WTC11 (cell line): ENCODE data around the gene GIMD1. TPM values are rescaled to one million over a fixed set of nuclear protein-coding genes. Genes with fewer than 3 reads are reported as not detected.

Source experiments
- ATAC-seq: fragments of 200-7000 bp; cut with Tn5 transposase; 2 replicates; pipeline ENCODE4 v1.10.0; 2021; ENCODE audit warnings: mild to moderate bottlenecking, moderate library complexity
- CTCF ChIA-PET: fragments of 300-600 bp; sonication (Branson Sonifier 250); formaldehyde crosslinking; loops from one replicate; lab custom pipeline; 2021; ENCODE audit warnings: antibody characterized with exemption; lab: Charles Lee
- POLR2A ChIA-PET: fragments of 350-600 bp; sonication (Branson Sonifier 250); formaldehyde crosslinking; loops from one replicate; lab custom pipeline; 2021; ENCODE audit warnings: antibody characterized with exemption; lab: Charles Lee
- DNase-seq: peaks from one replicate; pipeline ENCODE4 v3.0.0; 2021; ENCODE audit warnings: low spot score
- H3K27ac Mint-ChIP-seq: 2 replicates; pipeline ENCODE4 v1.8.0; 2021; ENCODE audit warnings: mixed read lengths
- H3K27me3 Mint-ChIP-seq: 2 replicates; pipeline ENCODE4 v1.8.0; 2021; ENCODE audit warnings: low read depth, mild to moderate bottlenecking, moderate library complexity, mixed read lengths
- H3K36me3 Mint-ChIP-seq: 2 replicates; pipeline ENCODE4 v1.8.0; 2021; ENCODE audit warnings: mixed read lengths
- H3K4me1 Mint-ChIP-seq: 2 replicates; pipeline ENCODE4 v1.8.0; 2022; ENCODE audit warnings: mixed read lengths
- H3K4me3 Mint-ChIP-seq: 2 replicates; pipeline ENCODE4 v1.8.0; 2021; ENCODE audit warnings: mild to moderate bottlenecking, moderate library complexity, mixed read lengths
- H3K9me3 Mint-ChIP-seq: 2 replicates; pipeline ENCODE4 v1.8.0; 2021; ENCODE audit warnings: mixed read lengths
- CBFB ChIP-seq: sonication (generic); formaldehyde crosslinking; IDR thresholded peaks from 2 replicates; pipeline ENCODE4 v1.8.1; 2022; ENCODE audit warnings: mild to moderate bottlenecking, low read depth, missing genetic modification reagents
- GABPB1 ChIP-seq: sonication (generic); formaldehyde crosslinking; IDR thresholded peaks from 2 replicates; pipeline ENCODE4 v1.8.1; 2023; ENCODE audit warnings: mild to moderate bottlenecking, missing genetic modification reagents
- HMGA2 ChIP-seq: fragments of 250-450 bp; sonication (Bioruptor Pico); IDR thresholded peaks from 2 replicates; pipeline ENCODE4 v1.4.0; 2021; ENCODE audit warnings: mild to moderate bottlenecking, moderate library complexity
- MYBL2 ChIP-seq: sonication (generic); formaldehyde crosslinking; IDR thresholded peaks from 2 replicates; pipeline ENCODE4 v1.8.1; 2023; ENCODE audit warnings: mild to moderate bottlenecking, moderate library complexity, missing genetic modification reagents
- NR1H2 ChIP-seq: sonication (generic); formaldehyde crosslinking; IDR thresholded peaks from 2 replicates; pipeline ENCODE4 v1.9.0; 2021; ENCODE audit warnings: mild to moderate bottlenecking, moderate library complexity, missing genetic modification reagents
- SMAD4 ChIP-seq: sonication (generic); formaldehyde crosslinking; IDR thresholded peaks from 2 replicates; pipeline ENCODE4 v1.8.0; 2022; ENCODE audit warnings: mild to moderate bottlenecking, missing genetic modification reagents
- SP1 ChIP-seq: sonication (generic); formaldehyde crosslinking; conservative IDR thresholded peaks from 2 replicates; pipeline ENCODE4 v1.8.1; 2022; ENCODE audit warnings: missing genetic modification reagents
- ZNF671 ChIP-seq: fragments of 250-450 bp; sonication (Bioruptor Pico); IDR thresholded peaks from 2 replicates; pipeline ENCODE4 v1.8.0; 2021; ENCODE audit warnings: mild to moderate bottlenecking
- total RNA-seq: library from RNA; stranded (reverse); gene quantifications from 3 replicates; pipeline ENCODE4 v1.2.3, GENCODE V29; 2021
- TF ChIP-seq, protein P1 (sequence below): sonication (generic); formaldehyde crosslinking; IDR thresholded peaks from 2 replicates; pipeline ENCODE4 v1.8.1; 2022; ENCODE audit warnings: missing genetic modification reagents, borderline replicate concordance
- TF ChIP-seq, protein P2 (sequence below): sonication (generic); formaldehyde crosslinking; IDR thresholded peaks from 2 replicates; pipeline ENCODE4 v1.8.1; 2023; ENCODE audit warnings: mild to moderate bottlenecking, moderate library complexity, missing genetic modification reagents
- TF ChIP-seq, protein P3 (sequence below): sonication (generic); formaldehyde crosslinking; IDR thresholded peaks from 2 replicates; pipeline ENCODE4 v1.8.0; 2023; ENCODE audit warnings: missing genetic modification reagents, mild to moderate bottlenecking, borderline replicate concordance
- TF ChIP-seq, protein P4 (sequence below): sonication (generic); formaldehyde crosslinking; IDR thresholded peaks from 2 replicates; pipeline ENCODE4 v1.8.1; 2022; ENCODE audit warnings: mild to moderate bottlenecking, moderate library complexity, missing genetic modification reagents
- TF ChIP-seq, protein P5 (sequence below): fragments of 250-450 bp; sonication (Bioruptor Pico); IDR thresholded peaks from 2 replicates; pipeline ENCODE4 v1.8.0; 2021; ENCODE audit warnings: mild to moderate bottlenecking
- TF ChIP-seq, protein P6 (sequence below): fragments of 250-450 bp; sonication (Bioruptor Pico); IDR thresholded peaks from 2 replicates; pipeline ENCODE4 v2.1.2; 2022; ENCODE audit warnings: mild to moderate bottlenecking, moderate library complexity

The GIMD1 gene
- total RNA-seq, 1 experiment from 2014 or later, result not detected

DNA sequence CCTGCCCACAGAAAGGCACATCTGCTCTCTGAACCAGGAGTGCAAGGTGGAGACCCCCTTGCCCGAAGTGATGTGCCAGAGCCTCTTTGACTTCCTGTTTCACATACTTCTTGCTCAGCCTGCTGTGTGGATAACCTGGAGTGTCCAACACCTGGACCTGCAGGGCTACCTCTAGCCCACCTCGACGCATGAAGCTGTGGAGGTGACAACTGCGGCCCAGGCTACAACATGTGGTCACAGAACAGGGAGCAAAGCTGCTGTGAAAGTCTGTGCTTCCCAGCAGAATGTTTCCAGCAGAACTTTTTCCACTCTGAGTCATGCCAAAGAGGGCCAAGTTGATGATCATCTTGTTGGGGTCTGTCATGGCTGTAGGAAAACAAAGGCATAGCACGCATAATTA, 1.5 kb downstream of the GIMD1 start:
- ChIA-PET POLR2A (no interaction called here), CTCF (no interaction called here)
- Mint-ChIP-seq H3K27me3 (no peaks in the 10 kb centered on the region), H3K4me1 (peaks cover 12% of the 10 kb centered on the region), H3K9me3 (no peaks in the 10 kb centered on the region), H3K4me3 (no peak overlapping the region), H3K36me3 (no peaks in the 10 kb centered on the region), H3K27ac (no peak overlapping the region)
- TF ChIP-seq SP1 (CRISPR knock-in tag), result no peak
- TF ChIP-seq HMGA2, result 0 out of 2 replicates have a peak, but pooled peaks have one; percentile 0
- DNase-seq (no peak), ATAC-seq (no peak)

DNA sequence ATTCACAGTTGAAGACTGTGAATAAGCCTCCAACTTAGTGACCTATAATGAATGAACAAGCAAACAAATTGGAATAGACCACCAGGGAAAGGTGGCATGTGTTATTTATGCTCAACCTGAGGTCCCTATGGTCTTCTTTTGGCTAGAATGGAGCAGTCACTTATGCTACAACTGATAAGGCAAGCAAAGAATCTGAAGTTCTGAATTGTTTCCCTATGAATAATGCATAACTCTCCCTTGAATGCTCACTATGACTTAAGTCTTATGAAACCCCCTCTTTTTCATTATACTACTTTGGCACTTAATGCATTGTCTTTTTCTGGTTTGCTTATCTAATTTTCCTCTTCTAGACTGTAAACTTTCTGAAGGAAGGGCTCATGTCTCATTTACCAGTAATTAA, 2.6 kb downstream of the GIMD1 start:
- Mint-ChIP-seq H3K36me3 (no peaks in the 10 kb centered on the region), H3K9me3 (no peaks in the 10 kb centered on the region), H3K4me3 (no peak overlapping the region), H3K4me1 (peaks cover 12% of the 10 kb centered on the region), H3K27ac (no peak overlapping the region), H3K27me3 (no peaks in the 10 kb centered on the region)
- TF ChIP-seq, protein P1, sequence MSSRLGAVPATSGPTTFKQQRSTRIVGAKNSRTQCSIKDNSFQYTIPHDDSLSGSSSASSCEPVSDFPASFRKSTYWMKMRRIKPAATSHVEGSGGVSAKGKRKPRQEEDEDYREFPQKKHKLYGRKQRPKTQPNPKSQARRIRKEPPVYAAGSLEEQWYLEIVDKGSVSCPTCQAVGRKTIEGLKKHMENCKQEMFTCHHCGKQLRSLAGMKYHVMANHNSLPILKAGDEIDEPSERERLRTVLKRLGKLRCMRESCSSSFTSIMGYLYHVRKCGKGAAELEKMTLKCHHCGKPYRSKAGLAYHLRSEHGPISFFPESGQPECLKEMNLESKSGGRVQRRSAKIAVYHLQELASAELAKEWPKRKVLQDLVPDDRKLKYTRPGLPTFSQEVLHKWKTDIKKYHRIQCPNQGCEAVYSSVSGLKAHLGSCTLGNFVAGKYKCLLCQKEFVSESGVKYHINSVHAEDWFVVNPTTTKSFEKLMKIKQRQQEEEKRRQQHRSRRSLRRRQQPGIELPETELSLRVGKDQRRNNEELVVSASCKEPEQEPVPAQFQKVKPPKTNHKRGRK (CRISPR knock-in tag), result no peak
- ATAC-seq, result no peak
- ChIA-PET POLR2A (no interaction called here), CTCF (no interaction called here)
- DNase-seq, result no peak

DNA sequence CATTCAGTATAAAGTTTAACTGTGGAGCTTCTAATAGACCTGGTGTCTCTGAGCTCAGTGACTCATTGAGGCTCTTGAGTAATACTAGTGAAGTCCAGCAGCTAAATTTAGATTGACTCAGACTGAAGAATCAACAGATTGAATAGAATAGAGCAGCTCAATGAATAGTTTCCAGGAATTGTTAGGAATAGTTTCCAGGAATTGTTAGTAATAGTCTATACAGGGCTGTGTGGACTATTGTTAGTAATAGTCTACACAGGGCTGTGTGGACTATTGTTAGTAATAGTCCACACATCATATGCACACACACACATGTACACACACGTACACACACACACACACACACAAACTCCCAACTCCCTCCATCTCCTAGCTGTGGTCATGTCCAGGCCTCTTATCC, 3.0 kb downstream of the GIMD1 start:
- ChIA-PET CTCF (no interaction called here), POLR2A (no interaction called here)
- no peak overlapping the region for H3K27ac Mint-ChIP-seq
- H3K36me3 Mint-ChIP-seq, result no peaks in the 10 kb centered on the region
- no peak for TF ChIP-seq CBFB (CRISPR knock-in tag)
- TF ChIP-seq, protein P2, sequence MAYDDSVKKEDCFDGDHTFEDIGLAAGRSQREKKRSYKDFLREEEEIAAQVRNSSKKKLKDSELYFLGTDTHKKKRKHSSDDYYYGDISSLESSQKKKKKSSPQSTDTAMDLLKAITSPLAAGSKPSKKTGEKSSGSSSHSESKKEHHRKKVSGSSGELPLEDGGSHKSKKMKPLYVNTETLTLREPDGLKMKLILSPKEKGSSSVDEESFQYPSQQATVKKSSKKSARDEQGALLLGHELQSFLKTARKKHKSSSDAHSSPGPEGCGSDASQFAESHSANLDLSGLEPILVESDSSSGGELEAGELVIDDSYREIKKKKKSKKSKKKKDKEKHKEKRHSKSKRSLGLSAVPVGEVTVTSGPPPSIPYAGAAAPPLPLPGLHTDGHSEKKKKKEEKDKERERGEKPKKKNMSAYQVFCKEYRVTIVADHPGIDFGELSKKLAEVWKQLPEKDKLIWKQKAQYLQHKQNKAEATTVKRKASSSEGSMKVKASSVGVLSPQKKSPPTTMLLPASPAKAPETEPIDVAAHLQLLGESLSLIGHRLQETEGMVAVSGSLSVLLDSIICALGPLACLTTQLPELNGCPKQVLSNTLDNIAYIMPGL (CRISPR knock-in tag), result no peak
- no peak for TF ChIP-seq SMAD4 (CRISPR knock-in tag)
- TF ChIP-seq, protein P3, sequence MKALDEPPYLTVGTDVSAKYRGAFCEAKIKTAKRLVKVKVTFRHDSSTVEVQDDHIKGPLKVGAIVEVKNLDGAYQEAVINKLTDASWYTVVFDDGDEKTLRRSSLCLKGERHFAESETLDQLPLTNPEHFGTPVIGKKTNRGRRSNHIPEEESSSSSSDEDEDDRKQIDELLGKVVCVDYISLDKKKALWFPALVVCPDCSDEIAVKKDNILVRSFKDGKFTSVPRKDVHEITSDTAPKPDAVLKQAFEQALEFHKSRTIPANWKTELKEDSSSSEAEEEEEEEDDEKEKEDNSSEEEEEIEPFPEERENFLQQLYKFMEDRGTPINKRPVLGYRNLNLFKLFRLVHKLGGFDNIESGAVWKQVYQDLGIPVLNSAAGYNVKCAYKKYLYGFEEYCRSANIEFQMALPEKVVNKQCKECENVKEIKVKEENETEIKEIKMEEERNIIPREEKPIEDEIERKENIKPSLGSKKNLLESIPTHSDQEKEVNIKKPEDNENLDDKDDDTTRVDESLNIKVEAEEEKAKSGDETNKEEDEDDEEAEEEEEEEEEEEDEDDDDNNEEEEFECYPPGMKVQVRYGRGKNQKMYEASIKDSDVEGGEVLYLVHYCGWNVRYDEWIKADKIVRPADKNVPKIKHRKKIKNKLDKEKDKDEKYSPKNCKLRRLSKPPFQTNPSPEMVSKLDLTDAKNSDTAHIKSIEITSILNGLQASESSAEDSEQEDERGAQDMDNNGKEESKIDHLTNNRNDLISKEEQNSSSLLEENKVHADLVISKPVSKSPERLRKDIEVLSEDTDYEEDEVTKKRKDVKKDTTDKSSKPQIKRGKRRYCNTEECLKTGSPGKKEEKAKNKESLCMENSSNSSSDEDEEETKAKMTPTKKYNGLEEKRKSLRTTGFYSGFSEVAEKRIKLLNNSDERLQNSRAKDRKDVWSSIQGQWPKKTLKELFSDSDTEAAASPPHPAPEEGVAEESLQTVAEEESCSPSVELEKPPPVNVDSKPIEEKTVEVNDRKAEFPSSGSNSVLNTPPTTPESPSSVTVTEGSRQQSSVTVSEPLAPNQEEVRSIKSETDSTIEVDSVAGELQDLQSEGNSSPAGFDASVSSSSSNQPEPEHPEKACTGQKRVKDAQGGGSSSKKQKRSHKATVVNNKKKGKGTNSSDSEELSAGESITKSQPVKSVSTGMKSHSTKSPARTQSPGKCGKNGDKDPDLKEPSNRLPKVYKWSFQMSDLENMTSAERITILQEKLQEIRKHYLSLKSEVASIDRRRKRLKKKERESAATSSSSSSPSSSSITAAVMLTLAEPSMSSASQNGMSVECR (CRISPR knock-in tag), result no peak
- TF ChIP-seq ZNF671 (CRISPR knock-in tag), result no peak
- TF ChIP-seq MYBL2 (CRISPR knock-in tag), result no peak
- peak; percentile 25; the same call in 1 of the 2 replicates for TF ChIP-seq GABPB1 (CRISPR knock-in tag)
- H3K4me3 Mint-ChIP-seq, result no peak overlapping the region
- no peaks in the 10 kb centered on the region for H3K27me3 Mint-ChIP-seq
- H3K9me3 Mint-ChIP-seq, result no peaks in the 10 kb centered on the region
- peaks cover 12% of the 10 kb centered on the region for H3K4me1 Mint-ChIP-seq
- DNase-seq (no peak), ATAC-seq (no peak)

DNA sequence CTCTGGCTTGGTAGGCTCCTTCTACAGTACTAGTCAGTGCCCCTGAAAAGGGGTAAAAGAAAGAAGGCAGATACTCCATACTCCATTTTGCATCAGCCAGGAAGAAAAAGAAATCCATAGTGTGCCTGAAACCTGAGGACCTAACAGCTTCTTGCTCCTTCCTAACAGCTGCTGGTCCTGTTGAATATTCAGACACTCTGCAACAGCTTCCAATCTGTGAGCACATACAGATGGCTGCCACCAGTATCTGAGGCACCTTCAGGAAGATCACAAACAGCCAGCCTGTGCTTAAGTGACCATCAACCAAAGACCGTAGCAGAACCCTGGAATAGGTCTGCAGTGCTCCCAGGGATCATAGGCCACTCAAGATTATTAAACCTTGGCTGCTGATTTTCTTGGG, 4.3 kb downstream of the GIMD1 start:
- no peak overlapping the region for H3K4me3 Mint-ChIP-seq
- CTCF ChIA-PET, result interaction anchor here (0.6 kb wide), 1 partner anchor 35 kb away, joined by 8 read pairs; no protein-coding TSS in a partner anchor
- TF ChIP-seq, protein P4, sequence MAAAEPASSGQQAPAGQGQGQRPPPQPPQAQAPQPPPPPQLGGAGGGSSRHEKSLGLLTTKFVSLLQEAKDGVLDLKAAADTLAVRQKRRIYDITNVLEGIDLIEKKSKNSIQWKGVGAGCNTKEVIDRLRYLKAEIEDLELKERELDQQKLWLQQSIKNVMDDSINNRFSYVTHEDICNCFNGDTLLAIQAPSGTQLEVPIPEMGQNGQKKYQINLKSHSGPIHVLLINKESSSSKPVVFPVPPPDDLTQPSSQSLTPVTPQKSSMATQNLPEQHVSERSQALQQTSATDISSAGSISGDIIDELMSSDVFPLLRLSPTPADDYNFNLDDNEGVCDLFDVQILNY (CRISPR knock-in tag), result no peak
- TF ChIP-seq, protein P5, sequence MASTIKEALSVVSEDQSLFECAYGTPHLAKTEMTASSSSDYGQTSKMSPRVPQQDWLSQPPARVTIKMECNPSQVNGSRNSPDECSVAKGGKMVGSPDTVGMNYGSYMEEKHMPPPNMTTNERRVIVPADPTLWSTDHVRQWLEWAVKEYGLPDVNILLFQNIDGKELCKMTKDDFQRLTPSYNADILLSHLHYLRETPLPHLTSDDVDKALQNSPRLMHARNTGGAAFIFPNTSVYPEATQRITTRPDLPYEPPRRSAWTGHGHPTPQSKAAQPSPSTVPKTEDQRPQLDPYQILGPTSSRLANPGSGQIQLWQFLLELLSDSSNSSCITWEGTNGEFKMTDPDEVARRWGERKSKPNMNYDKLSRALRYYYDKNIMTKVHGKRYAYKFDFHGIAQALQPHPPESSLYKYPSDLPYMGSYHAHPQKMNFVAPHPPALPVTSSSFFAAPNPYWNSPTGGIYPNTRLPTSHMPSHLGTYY (CRISPR knock-in tag), result no peak
- TF ChIP-seq NR1H2 (CRISPR knock-in tag), result no peak
- TF ChIP-seq, protein P6, sequence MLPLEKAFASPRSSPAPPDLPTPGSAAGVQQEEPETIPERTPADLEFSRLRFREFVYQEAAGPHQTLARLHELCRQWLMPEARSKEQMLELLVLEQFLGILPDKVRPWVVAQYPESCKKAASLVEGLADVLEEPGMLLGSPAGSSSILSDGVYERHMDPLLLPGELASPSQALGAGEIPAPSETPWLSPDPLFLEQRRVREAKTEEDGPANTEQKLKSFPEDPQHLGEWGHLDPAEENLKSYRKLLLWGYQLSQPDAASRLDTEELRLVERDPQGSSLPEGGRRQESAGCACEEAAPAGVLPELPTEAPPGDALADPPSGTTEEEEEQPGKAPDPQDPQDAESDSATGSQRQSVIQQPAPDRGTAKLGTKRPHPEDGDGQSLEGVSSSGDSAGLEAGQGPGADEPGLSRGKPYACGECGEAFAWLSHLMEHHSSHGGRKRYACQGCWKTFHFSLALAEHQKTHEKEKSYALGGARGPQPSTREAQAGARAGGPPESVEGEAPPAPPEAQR (CRISPR knock-in tag), result no peak

More for the DNA sequence above, 4.3 kb downstream of the GIMD1 start:
- DNase-seq, result no peak
- POLR2A ChIA-PET, result no interaction called here
- Mint-ChIP-seq H3K36me3 (no peaks in the 10 kb centered on the region), H3K4me1 (peaks cover 8% of the 10 kb centered on the region), H3K9me3 (no peaks in the 10 kb centered on the region), H3K27ac (no peak overlapping the region), H3K27me3 (no peaks in the 10 kb centered on the region)
- ATAC-seq, result peak; percentile 79
